ENCODE results near the gene WFIKKN2.
"Not testable (repeated sequence)": the region's sequence is repeated elsewhere in the genome, so short reads cannot be mapped to it uniquely, and the experiment has no call there.

Gene WFIKKN2, protein sequence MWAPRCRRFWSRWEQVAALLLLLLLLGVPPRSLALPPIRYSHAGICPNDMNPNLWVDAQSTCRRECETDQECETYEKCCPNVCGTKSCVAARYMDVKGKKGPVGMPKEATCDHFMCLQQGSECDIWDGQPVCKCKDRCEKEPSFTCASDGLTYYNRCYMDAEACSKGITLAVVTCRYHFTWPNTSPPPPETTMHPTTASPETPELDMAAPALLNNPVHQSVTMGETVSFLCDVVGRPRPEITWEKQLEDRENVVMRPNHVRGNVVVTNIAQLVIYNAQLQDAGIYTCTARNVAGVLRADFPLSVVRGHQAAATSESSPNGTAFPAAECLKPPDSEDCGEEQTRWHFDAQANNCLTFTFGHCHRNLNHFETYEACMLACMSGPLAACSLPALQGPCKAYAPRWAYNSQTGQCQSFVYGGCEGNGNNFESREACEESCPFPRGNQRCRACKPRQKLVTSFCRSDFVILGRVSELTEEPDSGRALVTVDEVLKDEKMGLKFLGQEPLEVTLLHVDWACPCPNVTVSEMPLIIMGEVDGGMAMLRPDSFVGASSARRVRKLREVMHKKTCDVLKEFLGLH

DNA sequence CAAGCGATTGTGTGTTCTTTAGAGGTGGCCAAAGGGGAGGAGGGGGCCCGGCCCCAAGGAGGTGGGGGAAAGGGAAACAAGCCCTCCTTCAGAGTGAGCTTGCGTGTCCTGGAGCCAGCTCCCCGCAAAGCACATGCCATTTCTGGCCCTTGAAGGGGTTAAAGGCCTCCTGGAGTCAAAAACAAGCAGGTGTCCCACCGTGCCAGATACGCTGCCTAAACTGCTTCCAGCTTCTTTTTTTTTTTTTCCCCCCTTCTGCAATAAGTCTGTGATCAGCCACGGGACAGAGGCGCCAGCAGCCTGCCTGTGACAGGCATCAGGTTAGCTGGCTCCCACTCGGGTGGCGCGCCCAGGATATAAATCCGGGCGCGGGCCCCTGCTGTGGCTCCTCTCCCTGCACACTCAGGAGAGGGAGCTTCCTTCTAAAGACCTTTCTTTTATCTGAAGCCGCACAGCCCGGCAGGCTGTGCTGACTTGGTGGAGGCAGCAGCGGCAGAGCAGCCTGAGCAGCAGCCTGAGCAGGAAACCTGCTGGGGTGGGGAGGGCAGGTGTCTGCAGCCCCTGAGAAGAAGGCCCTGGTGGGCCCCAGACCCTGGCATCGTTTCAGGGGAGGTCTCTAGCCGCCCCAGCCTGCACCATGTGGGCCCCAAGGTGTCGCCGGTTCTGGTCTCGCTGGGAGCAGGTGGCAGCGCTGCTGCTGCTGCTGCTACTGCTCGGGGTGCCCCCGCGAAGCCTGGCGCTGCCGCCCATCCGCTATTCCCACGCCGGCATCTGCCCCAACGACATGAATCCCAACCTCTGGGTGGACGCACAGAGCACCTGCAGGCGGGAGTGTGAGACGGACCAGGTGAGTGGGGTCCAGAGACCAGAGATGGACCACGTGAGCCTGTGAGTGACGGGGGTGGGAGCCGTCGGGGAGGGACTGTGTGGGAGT, at the start of gene WFIKKN2:
Gene WFIKKN2, plus strand, starts transcription at position 286 of the 934 bp plus-strand sequence. Its CDS starts 352 bp downstream, at position 638.
- no peak for DNase-seq (ENCODE audit: extremely low read depth in 1 of 2, low read depth in 1 of 2)

DNA sequence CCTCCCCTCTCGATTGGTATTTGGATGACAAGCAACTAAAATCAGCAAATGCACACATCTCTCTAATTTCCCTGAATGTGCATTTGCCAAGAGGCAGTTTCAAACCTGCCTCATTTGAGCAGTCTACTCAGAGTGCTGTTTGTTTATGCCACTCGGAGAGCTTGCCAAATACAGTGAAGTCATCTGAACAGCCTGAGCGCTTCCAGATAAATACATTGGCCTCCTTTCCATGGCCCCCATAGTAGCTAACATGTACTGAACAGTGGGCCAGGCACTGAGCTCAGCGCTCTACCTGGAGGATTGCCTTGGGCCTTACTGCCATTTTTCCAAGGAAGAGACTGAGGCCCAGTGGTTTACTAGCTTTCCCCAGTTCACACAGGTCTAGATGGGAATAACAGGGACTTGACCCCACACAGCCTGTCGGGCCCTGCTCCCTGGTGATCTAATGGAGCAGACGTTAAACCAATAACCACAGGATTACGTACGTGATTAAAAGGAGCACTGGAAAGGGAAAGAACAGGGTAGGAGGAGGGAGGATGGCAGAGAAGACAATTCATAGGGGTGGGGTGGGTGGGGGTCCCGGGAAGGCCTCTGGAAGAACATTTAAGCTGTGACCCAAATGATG, 49.3 kb upstream of the WFIKKN2 start:
- no peak for DNase-seq (ENCODE audit: extremely low read depth in 1 of 2, low read depth in 1 of 2)

DNA sequence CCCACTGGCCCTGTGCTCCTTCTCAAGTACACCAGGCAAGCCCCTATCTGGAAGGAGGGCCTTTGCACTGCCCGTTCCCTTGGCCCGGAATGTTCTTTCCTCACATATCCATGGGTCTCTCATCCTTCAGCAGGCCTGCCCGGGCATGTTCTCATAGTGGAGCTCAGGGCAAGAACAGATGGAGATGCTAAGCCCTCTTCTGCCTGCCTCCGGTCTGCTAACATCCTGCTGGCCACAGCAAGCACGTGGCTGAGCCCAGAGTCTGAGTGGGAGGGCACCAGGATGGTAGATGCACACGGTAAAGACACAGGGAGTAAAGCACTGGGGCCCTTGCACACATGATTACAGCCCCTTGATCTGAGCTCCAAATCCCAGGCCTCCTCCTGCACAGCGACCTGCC, 48.3 kb upstream of the WFIKKN2 start:
- DNase-seq (ENCODE audit: extremely low read depth in 1 of 2, low read depth in 1 of 2) = no peak

DNA sequence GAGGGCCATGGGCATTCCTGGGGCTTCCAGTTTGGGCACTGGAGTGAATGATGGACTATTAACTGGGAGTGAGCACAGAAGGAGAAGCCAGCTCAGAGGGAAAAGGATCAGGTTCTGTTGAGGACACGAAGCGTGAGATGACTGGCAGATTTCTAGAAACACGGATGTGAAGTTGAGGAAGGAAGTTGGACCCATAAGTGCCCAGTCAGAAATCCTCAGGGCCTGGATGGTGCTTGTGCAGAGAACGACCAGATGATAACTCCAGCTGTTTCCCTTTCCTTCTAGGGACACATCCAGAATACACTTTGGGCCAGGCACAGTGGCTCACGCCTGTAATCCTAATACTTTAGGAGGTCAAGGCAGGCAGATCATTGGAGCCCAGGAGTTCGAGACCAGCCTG, 44.8 kb upstream of the WFIKKN2 start:
- no peak for DNase-seq (ENCODE audit: extremely low read depth in 1 of 2, low read depth in 1 of 2)

DNA sequence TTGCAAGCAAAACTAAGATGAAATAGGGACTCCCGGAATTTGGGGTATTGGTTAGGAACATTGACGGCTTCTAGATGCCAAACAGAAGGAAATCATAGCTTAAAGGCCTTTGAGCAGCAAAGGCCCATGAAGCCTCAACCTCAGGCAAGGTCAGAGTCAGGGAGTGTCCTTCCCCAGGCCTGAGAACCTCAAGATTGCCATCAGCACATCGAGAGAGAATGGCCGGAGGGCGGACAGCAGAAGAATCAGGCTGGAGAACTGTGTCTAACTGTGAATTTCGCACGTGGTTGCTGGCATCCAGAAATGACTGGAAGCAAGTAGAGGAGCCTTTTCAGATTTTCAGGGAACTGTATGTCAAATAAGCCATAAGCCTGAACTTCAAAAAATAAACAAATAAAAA, 43.3 kb upstream of the WFIKKN2 start:
- DNase-seq (ENCODE audit: extremely low read depth in 1 of 2, low read depth in 1 of 2) = no peak

DNA sequence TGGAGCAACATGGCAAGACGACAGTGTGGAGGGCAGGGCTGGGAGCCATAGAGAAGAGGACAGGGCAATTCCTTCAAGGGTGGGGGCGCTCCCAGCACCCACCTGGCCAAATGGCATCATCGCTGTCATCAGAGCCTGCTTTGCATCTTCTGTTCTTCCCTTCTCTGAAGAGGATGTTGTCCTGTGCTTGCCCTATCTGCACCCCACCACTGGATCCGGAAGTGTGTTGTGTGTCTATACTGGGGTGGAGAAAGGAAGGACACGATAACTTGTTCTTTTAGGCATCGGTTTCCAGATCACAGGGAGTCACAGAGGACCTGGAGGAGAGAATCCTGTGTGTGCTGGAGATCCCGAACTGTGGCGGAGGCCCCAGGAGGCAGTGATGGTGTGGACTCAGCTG, 42.4 kb upstream of the WFIKKN2 start:
- no peak for DNase-seq (ENCODE audit: extremely low read depth in 1 of 2, low read depth in 1 of 2)

DNA sequence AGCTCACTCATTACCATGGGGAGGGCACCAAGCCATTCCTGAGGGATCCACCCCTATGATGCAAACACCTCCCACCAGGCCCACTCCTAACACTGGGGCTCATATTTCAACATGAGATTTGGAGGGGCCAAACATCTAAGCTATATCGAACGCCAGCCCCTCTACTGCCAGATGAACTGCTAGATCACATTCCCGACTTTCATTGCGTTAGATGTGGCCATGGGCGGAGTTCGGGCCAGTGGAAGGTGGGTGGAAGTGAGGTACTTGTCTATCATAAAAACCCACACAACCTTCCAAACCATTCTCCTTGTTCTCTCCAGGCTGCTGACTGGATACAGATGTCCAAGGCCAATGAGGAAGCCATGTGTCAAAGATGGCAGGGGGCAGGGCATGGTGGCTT, 41.0 kb upstream of the WFIKKN2 start:
- DNase-seq (ENCODE audit: extremely low read depth in 1 of 2, low read depth in 1 of 2) = no peak

DNA sequence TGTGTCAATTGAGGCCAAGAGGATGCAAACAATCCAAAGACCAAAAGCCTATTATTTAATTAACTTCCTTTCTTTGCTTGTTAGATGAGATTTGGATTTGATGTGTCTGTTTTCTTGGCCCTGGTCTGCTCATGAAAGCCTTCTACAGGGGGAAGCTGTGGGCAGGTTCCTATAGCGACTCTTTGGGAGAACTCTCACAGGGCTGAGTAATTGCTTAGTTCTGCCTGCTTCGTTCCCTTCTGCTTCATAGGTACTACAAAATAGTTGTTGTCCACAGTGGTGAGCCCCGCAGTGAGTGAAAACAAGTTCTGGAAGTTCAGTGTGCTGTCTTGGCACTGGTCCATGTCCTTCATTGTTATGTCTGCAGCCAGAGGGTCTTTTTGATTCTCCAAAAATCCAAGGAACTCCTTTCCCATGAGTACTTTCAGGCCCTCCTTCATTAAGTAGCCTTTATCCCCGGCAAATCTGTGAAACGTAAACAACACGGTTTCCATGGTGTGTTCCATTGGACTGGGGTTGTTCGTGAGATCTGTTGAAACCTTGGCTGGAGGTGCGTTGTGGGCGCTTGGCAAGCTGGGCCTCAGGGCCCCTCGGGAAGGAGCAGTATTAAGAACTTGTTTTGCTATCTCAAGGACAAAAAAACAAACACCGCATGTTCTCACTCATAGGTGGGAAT, 38.1 kb upstream of the WFIKKN2 start:
- DNase-seq (ENCODE audit: extremely low read depth in 1 of 2, low read depth in 1 of 2) = no peak

DNA sequence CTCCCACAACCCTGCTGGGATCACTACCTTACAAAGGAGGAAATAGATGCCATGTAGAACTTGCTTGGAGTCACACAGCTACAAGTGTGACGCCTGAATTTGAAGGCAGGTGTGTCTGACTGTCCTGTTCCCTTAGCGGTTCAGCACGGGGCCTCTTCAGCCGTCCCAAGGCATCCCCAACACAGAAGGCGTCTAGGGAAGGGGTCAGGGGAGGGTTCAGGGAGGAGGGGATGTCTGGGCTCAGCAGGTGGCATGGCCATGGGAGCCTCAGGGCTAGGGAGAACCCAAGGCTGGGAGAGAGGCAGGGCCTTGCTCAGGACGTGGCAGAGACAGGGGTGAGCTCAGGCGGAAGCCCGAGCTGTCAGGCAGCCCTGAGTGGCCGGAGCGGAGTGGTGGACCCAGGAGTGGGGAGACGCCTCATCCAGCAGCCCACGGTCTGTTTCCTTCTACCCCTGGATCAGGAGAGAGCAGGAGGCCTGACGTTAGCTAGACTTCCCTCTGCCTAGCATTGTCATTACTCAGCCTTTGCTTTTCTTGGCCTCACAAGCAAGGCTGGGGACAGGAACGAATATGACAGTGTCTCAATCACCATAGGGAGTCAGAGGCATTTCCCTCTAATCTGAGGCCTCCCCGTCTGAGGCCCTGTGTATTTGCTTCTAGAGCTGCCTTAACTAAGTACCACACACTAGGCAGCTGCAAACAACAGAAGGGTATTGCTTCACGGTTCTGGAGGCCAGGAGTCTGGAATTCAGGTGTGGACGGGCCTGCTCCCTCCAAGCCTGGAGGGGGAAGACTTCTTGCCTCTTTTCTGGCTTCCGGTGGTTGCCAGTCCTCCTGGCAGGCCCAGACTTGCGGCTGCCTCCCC, 36.7 kb upstream of the WFIKKN2 start:
- DNase-seq (ENCODE audit: extremely low read depth in 1 of 2, low read depth in 1 of 2) = no peak

DNA sequence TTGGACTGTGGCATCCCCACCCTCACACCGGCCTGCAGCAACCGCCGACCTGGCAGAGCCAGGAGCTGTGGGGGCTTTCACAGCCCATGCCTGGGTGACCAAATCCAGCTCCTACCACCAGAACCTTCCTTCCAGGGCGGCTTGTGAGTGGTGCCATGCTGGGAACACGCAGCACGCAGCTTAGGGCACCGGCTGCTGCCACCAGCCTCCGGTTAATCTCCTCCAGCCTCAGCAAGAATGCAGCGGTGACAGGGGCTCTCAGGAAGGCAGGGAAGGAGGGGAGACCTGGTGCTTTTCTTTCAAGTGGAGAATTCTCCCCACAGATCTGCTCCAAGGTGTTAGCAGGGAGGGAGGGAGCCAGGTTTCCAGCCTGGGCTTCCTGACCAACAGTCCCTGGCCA, 35.8 kb upstream of the WFIKKN2 start:
- no peak for DNase-seq (ENCODE audit: extremely low read depth in 1 of 2, low read depth in 1 of 2)

DNA sequence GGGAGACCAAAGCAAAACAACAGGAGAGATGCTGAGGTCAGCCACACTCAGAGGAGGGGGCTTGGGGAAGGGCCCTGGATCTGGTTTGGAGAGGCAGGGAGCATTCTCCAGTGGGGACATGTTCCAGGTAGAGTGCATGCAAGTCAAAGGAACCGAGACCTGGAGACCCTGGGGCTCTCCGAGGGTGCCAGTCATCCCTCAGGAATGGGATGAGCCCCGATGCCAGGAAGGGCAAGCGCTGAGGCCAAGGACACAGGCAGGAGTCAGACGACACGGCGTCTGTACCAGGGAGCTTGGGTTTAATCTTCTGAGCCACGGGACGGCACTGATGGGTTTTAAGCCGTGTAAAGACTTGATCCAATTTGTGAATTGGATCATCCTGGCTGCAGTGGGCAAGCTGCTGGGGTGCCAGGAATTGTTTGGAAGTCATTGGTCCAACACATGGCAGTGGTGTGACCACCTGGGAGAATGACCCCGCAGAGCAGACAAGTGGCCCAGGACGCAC, 35.1 kb upstream of the WFIKKN2 start:
- no peak for DNase-seq (ENCODE audit: extremely low read depth in 1 of 2, low read depth in 1 of 2)

DNA sequence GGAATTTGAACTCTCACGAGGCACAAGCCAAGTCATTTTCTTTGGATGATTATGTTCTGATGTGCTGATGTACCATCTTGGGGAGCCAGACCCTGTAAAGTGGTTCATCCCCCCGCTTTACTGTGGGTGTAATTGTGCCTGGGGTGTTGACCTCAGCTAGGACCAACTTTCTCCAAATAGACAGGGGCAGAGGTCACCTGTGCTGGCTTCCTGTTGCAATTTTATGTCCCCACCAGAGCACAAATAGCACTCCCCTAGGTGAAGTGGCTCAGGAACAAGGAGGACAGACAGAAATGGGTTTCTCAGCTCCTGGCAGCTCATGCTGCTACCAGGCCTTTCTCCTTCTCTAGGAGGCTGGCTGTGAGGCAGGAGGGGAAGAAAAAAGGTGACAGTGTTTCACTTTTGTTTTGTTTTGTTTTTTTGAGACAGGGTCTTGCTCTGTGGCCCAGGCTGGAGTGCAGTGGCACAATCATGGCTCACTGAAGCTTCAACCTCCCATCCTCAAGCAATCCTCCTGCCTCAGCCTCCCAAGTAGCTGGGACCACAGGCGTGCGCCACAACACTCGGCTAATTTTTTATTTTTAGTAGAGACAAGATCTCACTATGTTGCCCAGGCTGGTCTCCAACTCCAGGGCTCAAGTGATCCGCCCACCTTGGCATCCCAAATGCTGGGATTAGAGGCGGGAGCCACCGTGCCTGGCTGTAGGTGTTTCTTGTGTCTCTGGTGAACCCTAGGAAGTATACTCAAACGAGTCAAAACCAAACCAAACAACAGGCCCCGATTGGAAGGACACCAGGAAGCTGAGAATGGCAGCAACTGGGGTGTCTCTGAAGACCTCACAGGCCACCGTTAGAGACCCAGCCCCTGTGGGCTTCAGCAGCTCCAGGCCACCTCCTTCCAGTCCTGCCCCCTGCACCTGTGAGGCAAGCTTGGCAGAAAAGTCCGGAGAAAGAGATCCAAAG, 32.5 kb upstream of the WFIKKN2 start:
- DNase-seq (ENCODE audit: extremely low read depth in 1 of 2, low read depth in 1 of 2) = no peak

DNA sequence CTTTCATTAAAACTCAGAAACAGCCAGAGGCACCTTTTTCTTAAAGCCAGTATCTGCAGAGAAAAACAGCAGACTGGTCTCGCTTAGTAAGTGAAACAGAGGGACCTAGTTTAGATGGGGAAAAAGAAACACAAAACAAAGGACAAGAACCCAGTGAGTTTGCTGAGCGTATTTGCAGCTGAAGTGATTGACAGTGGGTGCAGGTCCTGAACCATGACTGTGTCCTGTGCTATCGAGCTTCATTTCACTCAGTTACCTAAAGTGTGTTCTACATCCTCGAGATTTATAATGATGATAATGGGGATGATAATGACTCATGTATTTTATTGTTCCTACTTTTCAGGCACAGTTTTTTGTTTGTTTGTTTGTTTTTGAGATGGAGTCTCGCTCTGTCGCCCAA, 31.7 kb upstream of the WFIKKN2 start:
- no peak for DNase-seq (ENCODE audit: extremely low read depth in 1 of 2, low read depth in 1 of 2)

DNA sequence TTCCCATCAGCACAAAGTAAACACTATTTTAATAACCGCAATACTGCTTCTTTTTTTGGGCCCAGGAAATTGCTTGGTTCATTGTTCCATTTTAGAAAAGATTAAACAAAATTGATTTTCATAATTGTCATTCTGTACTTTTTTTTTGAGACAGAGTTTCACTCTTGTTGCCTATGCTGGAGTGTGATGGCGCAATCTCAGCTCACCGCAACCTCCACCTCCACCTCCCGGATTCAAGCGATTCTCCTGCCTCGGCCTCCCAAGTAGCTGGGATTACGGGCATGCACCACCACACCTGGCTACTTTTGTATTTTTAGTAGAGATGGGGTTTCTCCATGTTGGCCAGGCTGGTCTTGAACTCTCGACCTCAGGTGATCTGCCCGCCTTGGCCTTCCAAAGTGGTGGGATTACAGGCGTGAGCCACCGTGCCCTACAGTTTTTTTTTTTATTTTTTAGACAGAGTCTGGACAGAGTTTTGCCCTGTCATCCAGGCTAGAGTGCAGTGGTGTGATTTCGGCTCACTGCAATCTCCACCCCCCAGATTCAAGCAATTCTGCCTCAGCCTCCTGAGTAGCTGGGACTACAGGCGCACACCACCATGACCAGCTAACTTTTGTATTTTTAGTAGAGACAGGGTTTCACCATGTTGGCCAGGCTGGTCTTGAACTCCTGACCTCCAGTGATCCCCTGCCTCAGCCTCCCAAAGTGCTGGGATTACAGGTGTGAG, 30.5 kb upstream of the WFIKKN2 start:
- not testable (repeated sequence) for DNase-seq (ENCODE audit: extremely low read depth in 1 of 2, low read depth in 1 of 2)

DNA sequence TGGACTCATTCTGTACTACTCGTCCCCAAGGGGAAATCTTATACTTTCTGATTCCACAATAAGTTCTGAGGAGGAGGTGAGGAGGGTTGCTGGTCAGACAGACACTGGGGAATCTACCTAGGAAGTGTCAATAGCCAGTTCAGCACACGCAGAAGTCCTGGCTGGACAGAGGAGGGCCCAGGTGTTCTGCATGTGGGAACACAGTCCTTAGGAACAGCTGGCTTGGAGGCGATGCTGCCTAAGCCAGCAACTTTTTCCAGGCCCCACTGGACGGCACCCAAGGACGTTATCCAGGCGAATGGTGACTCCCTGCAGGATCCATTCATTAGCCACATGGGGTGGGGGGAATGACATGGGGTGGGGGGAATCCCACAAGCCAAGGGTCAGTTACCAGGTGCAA, 29.9 kb upstream of the WFIKKN2 start:
- no peak for DNase-seq (ENCODE audit: extremely low read depth in 1 of 2, low read depth in 1 of 2)

DNA sequence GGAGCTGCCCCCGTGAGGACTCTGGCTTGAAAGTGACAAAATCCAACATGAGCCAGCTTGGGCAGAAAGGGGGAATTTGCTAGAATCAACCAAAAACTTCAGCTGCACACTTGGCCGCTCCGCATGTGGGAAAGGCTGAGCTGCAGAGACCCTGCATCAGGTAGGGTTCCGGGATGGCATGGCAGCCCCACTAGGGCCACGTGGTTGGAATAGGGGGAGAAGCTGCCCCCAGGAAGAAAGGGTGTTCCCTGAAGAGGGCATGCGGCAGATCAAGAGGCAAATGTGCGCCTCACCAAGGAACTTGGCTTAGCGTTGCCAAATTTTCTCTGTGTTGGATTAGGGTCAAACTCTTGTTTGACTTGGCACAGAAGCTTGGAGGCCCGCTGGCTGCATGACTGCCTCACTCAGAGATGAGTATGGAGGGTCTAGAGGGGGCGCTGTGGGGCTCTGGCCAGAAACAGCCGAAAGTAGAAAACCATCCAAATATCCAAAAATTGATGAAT, 29.2 kb upstream of the WFIKKN2 start:
- no peak for DNase-seq (ENCODE audit: extremely low read depth in 1 of 2, low read depth in 1 of 2)

DNA sequence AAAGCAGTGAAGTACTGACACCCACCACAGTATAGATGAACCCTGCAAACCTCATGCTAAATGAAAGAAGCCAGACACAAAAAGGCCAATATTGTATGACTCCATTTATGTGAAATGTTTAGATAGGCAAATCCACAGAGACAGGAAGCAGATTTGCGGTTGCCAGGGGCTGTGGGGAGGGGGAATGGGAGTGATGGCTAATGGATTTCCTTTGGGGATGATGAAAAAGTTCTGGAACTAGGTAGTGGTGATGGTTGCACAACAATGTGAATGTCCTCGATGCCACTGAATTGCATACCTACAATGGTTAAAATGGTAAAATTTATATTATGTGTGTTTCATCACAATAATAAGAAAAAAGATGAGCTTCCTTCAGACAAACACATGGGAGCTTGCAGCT, 28.4 kb upstream of the WFIKKN2 start:
- DNase-seq (ENCODE audit: extremely low read depth in 1 of 2, low read depth in 1 of 2) = no peak
